ENCODE measurements around the gene SLC39A8. TPM values are rescaled to one million over a fixed set of nuclear protein-coding genes. Genes with fewer than 3 reads are reported as not detected.

The SLC39A8 gene
- total RNA-seq, 1 experiment from 2014 or later, result 35.9 TPM

DNA sequence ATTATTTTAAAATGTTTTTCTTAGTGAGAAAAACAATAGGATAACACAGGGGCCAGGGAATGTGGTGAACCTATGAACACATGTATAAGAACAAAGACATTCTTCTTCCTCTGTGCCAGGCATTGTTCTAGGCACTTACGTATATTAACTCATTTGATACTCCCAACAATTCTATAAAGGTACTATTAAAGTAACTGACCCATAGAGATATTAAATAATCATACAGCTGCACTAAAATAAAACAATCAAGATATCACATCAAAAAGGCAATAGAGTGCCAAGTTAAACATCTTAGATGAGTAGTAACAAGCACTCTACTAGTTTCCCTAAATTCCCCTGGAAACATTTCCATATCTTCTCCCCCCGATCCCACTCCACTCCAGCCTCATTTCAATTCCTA, 33.4 kb downstream of the SLC39A8 start:
- Mint-ChIP-seq H3K36me3 (peaks cover 14% of the 10 kb centered on the region), H3K27ac (no peak overlapping the region), H3K4me1 (peaks cover 16% of the 10 kb centered on the region), H3K9me3 (peaks cover 7% of the 10 kb centered on the region), H3K27me3 (ENCODE audit: low read depth) (no peaks in the 10 kb centered on the region), H3K4me3 (no peak overlapping the region)
- ATAC-seq (no peak), DNase-seq (ENCODE audit: low spot score) (no peak)
- CTCF ChIA-PET, result no interaction called here
- POLR2A ChIA-PET, result no interaction called here
- TF ChIP-seq, protein P1, sequence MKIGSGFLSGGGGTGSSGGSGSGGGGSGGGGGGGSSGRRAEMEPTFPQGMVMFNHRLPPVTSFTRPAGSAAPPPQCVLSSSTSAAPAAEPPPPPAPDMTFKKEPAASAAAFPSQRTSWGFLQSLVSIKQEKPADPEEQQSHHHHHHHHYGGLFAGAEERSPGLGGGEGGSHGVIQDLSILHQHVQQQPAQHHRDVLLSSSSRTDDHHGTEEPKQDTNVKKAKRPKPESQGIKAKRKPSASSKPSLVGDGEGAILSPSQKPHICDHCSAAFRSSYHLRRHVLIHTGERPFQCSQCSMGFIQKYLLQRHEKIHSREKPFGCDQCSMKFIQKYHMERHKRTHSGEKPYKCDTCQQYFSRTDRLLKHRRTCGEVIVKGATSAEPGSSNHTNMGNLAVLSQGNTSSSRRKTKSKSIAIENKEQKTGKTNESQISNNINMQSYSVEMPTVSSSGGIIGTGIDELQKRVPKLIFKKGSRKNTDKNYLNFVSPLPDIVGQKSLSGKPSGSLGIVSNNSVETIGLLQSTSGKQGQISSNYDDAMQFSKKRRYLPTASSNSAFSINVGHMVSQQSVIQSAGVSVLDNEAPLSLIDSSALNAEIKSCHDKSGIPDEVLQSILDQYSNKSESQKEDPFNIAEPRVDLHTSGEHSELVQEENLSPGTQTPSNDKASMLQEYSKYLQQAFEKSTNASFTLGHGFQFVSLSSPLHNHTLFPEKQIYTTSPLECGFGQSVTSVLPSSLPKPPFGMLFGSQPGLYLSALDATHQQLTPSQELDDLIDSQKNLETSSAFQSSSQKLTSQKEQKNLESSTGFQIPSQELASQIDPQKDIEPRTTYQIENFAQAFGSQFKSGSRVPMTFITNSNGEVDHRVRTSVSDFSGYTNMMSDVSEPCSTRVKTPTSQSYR (CRISPR knock-in tag; IDR thresholded peaks at IDR 0.05), result no peak
- TF ChIP-seq, protein P2, sequence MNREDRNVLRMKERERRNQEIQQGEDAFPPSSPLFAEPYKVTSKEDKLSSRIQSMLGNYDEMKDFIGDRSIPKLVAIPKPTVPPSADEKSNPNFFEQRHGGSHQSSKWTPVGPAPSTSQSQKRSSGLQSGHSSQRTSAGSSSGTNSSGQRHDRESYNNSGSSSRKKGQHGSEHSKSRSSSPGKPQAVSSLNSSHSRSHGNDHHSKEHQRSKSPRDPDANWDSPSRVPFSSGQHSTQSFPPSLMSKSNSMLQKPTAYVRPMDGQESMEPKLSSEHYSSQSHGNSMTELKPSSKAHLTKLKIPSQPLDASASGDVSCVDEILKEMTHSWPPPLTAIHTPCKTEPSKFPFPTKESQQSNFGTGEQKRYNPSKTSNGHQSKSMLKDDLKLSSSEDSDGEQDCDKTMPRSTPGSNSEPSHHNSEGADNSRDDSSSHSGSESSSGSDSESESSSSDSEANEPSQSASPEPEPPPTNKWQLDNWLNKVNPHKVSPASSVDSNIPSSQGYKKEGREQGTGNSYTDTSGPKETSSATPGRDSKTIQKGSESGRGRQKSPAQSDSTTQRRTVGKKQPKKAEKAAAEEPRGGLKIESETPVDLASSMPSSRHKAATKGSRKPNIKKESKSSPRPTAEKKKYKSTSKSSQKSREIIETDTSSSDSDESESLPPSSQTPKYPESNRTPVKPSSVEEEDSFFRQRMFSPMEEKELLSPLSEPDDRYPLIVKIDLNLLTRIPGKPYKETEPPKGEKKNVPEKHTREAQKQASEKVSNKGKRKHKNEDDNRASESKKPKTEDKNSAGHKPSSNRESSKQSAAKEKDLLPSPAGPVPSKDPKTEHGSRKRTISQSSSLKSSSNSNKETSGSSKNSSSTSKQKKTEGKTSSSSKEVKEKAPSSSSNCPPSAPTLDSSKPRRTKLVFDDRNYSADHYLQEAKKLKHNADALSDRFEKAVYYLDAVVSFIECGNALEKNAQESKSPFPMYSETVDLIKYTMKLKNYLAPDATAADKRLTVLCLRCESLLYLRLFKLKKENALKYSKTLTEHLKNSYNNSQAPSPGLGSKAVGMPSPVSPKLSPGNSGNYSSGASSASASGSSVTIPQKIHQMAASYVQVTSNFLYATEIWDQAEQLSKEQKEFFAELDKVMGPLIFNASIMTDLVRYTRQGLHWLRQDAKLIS (CRISPR knock-in tag; IDR thresholded peaks at IDR 0.05; ENCODE audit: borderline replicate concordance), result no peak
- TF ChIP-seq, protein P3, sequence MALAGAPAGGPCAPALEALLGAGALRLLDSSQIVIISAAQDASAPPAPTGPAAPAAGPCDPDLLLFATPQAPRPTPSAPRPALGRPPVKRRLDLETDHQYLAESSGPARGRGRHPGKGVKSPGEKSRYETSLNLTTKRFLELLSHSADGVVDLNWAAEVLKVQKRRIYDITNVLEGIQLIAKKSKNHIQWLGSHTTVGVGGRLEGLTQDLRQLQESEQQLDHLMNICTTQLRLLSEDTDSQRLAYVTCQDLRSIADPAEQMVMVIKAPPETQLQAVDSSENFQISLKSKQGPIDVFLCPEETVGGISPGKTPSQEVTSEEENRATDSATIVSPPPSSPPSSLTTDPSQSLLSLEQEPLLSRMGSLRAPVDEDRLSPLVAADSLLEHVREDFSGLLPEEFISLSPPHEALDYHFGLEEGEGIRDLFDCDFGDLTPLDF (CRISPR knock-in tag; IDR thresholded peaks at IDR 0.05), result no peak
- TF ChIP-seq PRRX2 (CRISPR knock-in tag; IDR thresholded peaks at IDR 0.05), result no peak
- TF ChIP-seq, protein P4, sequence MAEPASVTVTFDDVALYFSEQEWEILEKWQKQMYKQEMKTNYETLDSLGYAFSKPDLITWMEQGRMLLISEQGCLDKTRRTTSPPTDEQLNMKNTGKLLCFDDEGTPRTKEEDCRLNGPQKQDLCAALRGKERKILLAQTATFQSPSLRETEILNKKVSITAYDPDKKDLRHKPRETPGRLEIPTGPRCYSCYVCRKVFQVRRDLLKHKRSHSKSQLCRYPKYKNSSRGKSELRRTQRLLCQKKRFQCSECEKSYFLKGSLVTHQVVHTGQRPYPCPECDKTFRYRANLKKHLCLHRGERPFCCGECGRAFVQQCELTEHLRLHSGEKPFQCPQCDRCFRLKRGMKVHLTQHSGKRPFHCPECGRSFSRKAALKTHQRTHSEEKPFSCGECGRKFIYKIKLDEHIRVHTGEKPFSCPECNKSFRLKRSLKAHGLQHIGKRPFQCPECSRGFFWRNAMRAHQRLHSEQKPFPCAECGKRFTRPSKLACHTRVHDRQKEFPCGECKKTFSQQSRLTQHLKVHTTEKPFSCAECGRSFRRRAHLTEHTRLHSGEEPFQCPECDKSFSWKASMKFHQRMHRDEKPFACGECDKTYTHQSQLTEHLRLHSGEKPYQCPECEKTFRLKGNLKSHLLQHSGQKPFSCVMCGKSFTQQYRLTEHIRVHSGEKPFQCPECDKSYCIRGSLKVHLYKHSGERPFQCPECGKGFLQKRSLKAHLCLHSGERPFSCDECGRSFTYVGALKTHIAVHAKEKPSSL (CRISPR knock-in tag; conservative IDR thresholded peaks at IDR 0.05), result no peak
- no peak for TF ChIP-seq FOXP1 (CRISPR knock-in tag; IDR thresholded peaks at IDR 0.05; ENCODE audit: borderline replicate concordance)
- TF ChIP-seq GRHL2 (CRISPR knock-in tag; IDR thresholded peaks at IDR 0.05; ENCODE audit: insufficient replicate concordance, severe bottlenecking), result no peak
- no peak for TF ChIP-seq IRF2 (CRISPR knock-in tag; IDR thresholded peaks at IDR 0.05; ENCODE audit: borderline replicate concordance, low read depth)
- TF ChIP-seq RELA (CRISPR knock-in tag; IDR thresholded peaks at IDR 0.05; ENCODE audit: borderline replicate concordance), result no peak
- TF ChIP-seq RORB (CRISPR knock-in tag; IDR thresholded peaks at IDR 0.05), result no peak
- TF ChIP-seq, protein P5, sequence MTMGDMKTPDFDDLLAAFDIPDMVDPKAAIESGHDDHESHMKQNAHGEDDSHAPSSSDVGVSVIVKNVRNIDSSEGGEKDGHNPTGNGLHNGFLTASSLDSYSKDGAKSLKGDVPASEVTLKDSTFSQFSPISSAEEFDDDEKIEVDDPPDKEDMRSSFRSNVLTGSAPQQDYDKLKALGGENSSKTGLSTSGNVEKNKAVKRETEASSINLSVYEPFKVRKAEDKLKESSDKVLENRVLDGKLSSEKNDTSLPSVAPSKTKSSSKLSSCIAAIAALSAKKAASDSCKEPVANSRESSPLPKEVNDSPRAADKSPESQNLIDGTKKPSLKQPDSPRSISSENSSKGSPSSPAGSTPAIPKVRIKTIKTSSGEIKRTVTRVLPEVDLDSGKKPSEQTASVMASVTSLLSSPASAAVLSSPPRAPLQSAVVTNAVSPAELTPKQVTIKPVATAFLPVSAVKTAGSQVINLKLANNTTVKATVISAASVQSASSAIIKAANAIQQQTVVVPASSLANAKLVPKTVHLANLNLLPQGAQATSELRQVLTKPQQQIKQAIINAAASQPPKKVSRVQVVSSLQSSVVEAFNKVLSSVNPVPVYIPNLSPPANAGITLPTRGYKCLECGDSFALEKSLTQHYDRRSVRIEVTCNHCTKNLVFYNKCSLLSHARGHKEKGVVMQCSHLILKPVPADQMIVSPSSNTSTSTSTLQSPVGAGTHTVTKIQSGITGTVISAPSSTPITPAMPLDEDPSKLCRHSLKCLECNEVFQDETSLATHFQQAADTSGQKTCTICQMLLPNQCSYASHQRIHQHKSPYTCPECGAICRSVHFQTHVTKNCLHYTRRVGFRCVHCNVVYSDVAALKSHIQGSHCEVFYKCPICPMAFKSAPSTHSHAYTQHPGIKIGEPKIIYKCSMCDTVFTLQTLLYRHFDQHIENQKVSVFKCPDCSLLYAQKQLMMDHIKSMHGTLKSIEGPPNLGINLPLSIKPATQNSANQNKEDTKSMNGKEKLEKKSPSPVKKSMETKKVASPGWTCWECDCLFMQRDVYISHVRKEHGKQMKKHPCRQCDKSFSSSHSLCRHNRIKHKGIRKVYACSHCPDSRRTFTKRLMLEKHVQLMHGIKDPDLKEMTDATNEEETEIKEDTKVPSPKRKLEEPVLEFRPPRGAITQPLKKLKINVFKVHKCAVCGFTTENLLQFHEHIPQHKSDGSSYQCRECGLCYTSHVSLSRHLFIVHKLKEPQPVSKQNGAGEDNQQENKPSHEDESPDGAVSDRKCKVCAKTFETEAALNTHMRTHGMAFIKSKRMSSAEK (CRISPR knock-in tag; IDR thresholded peaks at IDR 0.05; ENCODE audit: borderline replicate concordance), result no peak
- TF ChIP-seq, protein P6, sequence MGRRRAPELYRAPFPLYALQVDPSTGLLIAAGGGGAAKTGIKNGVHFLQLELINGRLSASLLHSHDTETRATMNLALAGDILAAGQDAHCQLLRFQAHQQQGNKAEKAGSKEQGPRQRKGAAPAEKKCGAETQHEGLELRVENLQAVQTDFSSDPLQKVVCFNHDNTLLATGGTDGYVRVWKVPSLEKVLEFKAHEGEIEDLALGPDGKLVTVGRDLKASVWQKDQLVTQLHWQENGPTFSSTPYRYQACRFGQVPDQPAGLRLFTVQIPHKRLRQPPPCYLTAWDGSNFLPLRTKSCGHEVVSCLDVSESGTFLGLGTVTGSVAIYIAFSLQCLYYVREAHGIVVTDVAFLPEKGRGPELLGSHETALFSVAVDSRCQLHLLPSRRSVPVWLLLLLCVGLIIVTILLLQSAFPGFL (CRISPR knock-in tag; IDR thresholded peaks at IDR 0.05; ENCODE audit: borderline replicate concordance), result no peak
- TF ChIP-seq SMAD4 (CRISPR knock-in tag; IDR thresholded peaks at IDR 0.05), result no peak
- TF ChIP-seq HMGA2 (CRISPR knock-in tag; IDR thresholded peaks at IDR 0.05), result no peak
